Stimulated activated CD4-positive, alpha-beta T cell treated with anti-CD3 and anti-CD28 coated beads, TNF-alpha, amount 100 ng/mL, for 48 hours (primary cell): ENCODE data around the gene MYO1D.
"Not testable (repeated sequence)": the region's sequence is repeated elsewhere in the genome, so short reads cannot be mapped to it uniquely, and the experiment has no call there.

ENCODE experiments used
- DNase-seq, 3 donors: peaks; one replicate each; pipeline ENCODE4 v3.0.0-alpha.2; 2020; ENCODE audit warnings: low read depth in 3 of 3

The MYO1D gene

DNA sequence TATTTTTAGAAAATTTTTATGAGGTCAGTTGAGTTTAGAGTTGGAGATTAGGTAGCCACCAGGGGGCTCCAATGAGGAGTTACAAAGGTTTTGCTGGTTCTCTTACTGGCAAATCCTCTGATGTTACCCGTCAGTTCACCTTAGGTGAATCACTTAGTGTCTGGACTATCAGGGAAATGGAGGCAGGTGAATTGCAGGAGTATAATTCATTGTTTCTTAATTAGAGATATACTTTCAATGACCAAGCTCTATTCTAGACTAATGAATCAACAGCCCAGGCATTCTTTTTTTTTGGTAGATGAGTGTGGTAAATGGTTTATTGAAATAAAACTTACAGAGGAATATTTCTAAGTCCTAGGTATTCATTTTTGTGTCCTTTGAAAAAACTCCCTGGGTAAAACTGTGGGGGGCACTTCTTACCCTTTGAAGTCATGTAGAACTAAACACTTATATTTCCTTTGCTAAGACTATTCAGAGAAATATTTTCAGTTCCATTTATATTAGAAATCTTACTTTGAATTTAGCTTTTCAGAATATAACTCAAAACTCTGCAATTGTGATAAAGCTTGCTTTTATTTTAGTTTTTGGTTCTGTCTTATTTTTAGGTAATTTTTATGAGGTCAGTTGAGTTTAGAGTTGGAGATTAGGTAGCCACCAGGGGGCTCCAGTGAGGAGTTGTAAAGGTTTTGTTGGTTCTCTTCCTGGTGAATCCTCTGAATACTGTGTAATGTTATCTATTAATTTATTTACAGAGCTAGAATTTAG, 414.9 kb downstream of the MYO1D start:
- DNase-seq: peak in 2 of 3 donors; percentile 53 to 73

- DNase-seq: no peak
These were observed 415.4 kb downstream of the MYO1D start for GRCh38 chr17:32461498-32461852.

GRCh38 chr17:32460054-32460453, 416.9 kb downstream of the MYO1D start:
- DNase-seq: no peak

- DNase-seq: no peak
These were observed 418.6 kb downstream of the MYO1D start for GRCh38 chr17:32458371-32458770.

DNA sequence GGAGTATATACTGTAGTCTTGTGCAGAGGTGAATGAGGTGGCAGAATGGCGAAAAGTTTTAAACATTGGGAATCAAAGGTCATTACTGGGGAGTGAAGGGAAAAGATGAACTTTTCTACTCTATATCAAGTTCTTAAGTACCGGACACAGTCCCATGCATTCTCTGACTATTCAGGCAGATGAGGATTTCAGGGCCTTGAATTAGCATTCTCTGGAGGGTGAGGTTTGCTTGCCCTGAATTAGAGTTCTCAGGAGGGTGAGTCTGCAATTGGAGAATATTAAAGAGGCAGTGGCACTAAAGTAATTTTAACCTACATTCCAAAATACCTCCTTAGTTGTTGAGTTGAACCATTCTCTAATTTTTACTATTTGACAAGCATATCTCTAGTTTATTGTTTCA, 423.6 kb downstream of the MYO1D start:
- no peak for DNase-seq

GRCh38 chr17:32452281-32452680, 424.6 kb downstream of the MYO1D start:
- DNase-seq: no peak

DNA sequence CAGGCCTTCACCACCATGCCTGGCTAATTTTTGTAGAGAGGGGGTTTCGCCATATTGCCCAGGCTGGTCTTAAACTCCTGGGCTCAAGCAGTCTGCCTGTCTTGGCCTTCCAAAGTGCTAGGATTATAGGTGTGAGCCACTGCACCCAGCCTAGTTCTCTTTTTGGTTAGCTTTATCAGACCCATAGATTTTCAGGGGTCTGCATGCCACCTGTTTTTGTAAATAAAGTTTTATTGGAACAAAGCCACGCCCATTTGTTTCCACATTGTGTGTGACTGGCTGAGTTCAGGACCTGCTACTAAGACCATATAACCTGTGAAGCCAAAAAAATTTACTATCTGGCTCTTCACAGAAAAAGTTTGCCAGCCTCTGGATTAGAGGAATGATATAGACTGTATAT, 425.0 kb downstream of the MYO1D start:
- DNase-seq: no peak

- not testable (repeated sequence) for DNase-seq
These were observed 426.5 kb downstream of the MYO1D start for GRCh38 chr17:32450379-32450778.

GRCh38 chr17:32449963-32450362, 427.0 kb downstream of the MYO1D start:
- DNase-seq: no peak

DNA sequence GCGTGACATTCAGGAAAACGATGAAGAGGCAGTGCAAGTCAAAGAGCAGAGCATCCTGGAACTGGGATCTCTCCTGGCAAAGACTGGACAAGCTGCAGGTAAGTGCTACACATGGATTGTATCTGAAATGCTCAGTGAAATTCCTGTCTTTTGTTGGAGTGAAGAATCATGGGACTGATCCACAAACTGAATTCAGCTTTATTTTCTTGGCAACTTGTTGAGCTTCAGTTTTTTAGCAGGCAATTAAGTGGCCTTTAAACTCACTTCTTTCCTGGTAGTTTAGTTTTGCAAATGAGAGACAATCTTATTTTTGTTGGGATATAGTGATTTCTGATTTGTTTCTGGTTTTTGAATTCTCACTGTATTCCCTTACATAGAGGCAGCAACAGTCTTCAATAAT, 430.0 kb downstream of the MYO1D start:
- DNase-seq: no peak

DNA sequence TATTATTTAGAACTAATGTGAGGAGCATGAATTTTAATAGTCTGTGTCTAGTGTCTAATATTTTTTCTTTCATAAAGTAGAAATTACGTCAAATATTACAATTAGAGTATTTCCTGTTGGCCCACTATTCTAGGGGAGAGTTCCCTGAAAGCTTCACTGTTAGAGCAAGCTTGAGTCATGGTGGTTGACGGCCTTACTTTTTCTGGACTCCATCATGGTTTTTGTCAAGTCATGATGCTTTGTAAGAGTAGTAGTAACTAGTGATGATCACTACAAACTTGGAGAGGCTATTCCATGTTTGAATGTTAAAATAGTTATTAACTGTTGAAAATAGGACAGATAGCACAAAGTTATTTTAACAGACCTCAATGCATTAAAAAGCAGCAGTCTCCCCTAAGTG, 431.0 kb downstream of the MYO1D start:
- no peak for DNase-seq

DNA sequence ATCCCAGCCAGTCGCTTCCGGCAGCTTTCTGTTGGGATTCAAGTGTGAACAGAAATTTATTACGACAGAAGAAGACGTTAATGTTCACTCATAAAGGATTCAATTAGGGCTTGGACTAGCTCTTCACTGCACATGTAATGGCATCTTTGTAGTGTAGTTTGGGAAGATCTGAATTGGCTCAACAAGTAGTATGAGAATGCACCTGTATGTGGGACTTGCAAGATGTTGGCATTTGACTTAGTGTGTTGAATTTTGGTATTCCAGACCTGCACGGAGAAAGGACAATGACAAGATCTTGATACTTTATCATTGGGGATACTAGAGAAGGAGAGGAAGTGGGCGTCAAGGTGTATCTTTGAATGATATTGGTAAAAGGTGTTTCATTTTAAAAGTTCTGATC, 431.4 kb downstream of the MYO1D start:
- no peak for DNase-seq

DNA sequence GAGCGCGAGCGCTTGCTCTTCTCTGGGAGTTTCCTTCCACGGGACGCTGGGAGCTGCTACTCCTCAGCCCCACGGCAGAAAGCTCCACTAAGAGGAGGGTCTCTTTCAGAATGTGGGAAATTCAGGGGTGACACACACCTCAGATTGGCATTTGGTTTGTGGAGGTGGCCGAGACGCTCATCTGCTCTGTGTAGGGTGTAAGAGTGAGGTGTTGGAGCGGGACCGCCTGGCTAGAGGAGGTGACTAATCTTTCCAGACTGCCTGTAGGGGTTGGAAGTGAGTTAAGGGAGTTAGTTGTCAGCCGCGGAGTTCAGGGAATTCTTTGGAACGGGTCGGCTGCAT, 431.9 kb downstream of the MYO1D start:
- peak; percentile 14 to 21 (median 16) for DNase-seq

- DNase-seq: peak; percentile 97 to 99 (median 98)
These were observed 432.4 kb downstream of the MYO1D start, which contains the start of gene PSMD11 for GRCh38 chr17:32444301-32445073. PSMD11 (plus strand) TSS chr17:32444510; CDS start chr17:32444524, 14 bp downstream.

DNA sequence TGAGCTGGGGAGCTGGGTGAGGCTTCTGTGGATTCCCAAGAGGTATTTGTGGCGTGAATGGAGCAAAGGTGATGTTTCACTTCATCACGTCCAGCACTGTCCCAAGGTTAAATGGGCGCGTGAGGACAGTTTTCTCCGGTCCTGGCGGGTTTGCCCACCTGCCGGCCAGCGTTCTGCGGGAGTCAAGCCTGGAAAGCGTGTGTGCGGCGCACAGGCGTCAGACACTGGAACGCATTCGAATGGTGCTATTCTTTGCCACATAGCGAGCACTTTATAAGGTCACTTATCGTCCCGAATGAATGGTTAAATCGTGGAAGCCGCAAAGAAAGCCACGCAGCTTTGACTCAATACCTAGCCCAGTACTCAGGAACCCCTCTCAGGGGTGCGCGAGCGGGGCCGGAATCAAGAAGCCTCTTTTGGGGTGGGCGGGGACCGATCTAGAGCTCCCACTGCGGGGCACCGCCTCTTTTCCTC, 433.1 kb downstream of the MYO1D start:
- no peak for DNase-seq
